Retinal pigment epithelial cell (primary cell): ENCODE data around the gene ENKUR.

Experiments
- DNase-seq: peaks from one replicate; pipeline ENCODE4 v3.0.0-alpha.2; 2010; ENCODE audit warnings: low read depth
- H3K4me3 ChIP-seq: 2 replicates; pipeline ENCODE4 v1.5.1; 2011; ENCODE audit warnings: mild to moderate bottlenecking, low read length, control low read depth, moderate library complexity
- TF ChIP-seq, protein P1 (sequence below): conservative IDR thresholded peaks from 2 replicates; pipeline ENCODE4 v1.5.1; 2011; ENCODE audit warnings: low read depth, low read length, control low read depth, inconsistent platforms

ENKUR gene

DNA sequence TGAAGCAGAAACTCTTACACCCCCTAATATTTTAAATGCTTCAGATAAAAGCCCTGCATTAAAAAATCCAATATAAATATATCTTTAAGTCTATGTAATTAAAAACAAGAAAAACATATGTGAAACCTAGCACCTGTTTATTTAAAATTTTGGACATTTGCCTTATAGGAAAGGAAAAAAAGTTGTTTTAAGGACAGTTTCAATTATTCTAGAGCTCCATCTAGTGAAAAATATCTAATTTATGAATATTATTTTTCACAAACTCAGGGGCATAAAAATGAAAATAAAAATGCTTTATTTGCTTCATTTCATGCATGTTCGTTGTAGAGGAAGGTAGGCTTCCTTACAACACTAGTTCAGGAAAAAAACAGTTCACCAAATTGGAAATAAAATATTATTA lies 26.1 kb downstream of the ENKUR start:
- no peak for DNase-seq
- no peak overlapping the region for H3K4me3 ChIP-seq
- TF ChIP-seq, protein P1, sequence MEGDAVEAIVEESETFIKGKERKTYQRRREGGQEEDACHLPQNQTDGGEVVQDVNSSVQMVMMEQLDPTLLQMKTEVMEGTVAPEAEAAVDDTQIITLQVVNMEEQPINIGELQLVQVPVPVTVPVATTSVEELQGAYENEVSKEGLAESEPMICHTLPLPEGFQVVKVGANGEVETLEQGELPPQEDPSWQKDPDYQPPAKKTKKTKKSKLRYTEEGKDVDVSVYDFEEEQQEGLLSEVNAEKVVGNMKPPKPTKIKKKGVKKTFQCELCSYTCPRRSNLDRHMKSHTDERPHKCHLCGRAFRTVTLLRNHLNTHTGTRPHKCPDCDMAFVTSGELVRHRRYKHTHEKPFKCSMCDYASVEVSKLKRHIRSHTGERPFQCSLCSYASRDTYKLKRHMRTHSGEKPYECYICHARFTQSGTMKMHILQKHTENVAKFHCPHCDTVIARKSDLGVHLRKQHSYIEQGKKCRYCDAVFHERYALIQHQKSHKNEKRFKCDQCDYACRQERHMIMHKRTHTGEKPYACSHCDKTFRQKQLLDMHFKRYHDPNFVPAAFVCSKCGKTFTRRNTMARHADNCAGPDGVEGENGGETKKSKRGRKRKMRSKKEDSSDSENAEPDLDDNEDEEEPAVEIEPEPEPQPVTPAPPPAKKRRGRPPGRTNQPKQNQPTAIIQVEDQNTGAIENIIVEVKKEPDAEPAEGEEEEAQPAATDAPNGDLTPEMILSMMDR: no peak

DNA sequence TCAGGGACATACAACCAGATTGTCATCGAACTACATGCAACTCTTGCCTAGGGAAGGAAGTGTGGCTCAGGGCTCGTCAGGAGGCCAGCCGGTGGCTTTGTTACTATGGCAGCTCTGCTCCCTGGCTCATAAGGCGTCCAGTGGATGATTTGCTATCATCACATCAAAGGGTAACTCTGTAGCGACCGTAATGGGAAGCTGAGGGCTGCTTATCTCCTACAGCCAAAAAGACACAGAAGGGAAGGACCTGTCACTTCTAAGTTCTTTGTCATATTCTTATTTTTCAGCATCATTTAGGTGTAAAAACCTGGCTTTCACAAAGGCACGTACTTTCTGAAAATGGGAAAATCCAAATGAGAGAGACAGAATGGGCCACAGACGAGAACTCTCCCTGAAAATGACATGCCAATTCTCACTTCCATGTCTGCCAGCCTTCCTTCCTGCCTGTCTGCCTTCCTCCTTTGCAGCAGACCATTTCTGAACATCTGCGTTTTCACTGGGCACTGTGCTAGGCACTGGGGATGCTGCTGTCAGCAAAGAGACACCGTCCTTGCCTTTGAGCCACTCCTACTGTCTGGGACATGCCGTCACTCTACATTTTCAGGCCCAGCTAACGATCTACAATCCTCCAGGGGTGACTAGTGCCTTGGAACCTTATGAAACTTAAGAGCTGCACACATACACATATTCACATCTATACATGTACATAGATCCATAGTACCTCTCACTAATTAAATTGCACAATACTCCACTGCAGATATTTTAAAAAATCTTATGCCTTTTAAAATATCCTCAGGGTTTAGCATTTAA lies 26.9 kb downstream of the ENKUR start:
- H3K4me3 ChIP-seq: no peak overlapping the region
- TF ChIP-seq, protein P1: no peak
- DNase-seq: no peak

DNA sequence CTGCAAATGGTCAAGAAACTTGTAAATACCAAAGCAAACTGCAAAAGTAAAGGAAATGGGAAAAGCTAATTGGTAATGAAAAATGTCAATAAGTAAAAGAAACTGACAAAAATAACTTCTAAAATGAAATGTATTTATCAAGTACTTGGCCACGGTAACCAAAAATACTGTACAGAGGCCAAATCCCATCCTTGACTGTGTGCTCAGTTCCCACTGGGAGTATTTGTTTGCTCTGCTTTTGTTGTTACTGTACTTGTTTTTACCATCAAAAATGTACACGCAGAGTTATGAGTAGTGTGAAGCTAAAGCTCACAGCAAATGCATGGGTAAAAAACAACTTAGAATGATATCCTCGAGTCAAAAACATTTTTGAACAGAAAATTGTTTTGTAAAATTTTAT lies 31.1 kb downstream of the ENKUR start:
- no peak overlapping the region for H3K4me3 ChIP-seq
- TF ChIP-seq, protein P1: no peak
- no peak for DNase-seq

GRCh38 chr10:24983946-24984345 lies 32.0 kb downstream of the ENKUR start:
- TF ChIP-seq, protein P1: no peak
- no peak for DNase-seq
- no peak overlapping the region for H3K4me3 ChIP-seq

- DNase-seq: no peak
- TF ChIP-seq, protein P1: no peak
- no peak overlapping the region for H3K4me3 ChIP-seq
Observed at GRCh38 chr10:24983130-24983529, 32.8 kb downstream of the ENKUR start.

DNA sequence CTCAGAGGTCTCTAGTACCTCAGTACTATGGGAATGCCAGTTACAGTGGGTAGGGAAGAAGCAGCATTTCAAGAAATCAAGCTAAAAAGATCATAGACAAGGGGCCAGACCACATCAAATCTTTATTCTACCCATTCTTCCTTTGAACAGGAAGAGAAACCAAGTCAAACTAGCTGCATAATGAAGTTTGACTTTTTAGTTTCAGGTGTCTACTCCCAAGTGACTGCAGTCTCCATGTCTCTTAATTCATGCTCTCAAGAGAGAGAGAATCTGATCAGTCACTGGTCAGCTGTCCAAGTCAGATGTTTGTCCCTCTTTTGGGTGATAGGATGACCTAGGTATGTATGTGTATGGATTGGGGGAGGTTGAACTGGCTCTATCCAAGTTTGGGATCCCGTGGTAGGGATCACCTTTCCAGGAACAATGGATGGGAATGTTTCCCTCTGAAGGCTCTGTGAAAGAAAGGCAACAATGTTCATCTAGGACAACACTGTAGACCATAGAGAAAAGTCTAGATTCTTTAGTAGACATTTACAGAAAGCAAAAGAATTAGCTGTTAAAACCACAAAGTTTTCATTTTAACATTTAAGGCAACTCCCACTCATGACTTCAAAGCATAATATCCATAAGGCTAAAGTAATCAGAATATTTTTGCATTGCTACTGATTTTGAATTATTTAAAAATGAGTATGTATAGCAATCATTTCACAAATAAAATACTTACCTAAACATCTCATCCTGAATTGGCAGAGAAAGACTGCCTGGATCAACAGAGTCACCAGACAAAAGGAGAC lies 33.4 kb downstream of the ENKUR start:
- TF ChIP-seq, protein P1: no peak
- DNase-seq: no peak
- H3K4me3 ChIP-seq: no peak overlapping the region

GRCh38 chr10:24981161-24981710 lies 34.7 kb downstream of the ENKUR start:
- H3K4me3 ChIP-seq: no peak overlapping the region
- TF ChIP-seq, protein P1: no peak
- DNase-seq: peak; percentile 45
